Measurements from ENCODE around the gene PRDX5. TPM values are rescaled to one million over a fixed set of nuclear protein-coding genes. Genes with fewer than 3 reads are reported as not detected.

Gene PRDX5
- total RNA-seq (2013; cell fraction: nucleolus; rRNA removed) = 10.4 and 10.9 TPM in 2 replicates
- 238 and 248 TPM in 2 replicates for total RNA-seq (2014; rRNA removed)
- total RNA-seq (2014; rRNA removed; fragmentation: Illumina TruSeq; extraction: Trizol) = 198 and 206 TPM in 2 replicates
- 202 and 214 TPM in 2 replicates for total RNA-seq (2021)
- 146 TPM for polyA plus RNA-seq (2011; ENCODE audit: low read depth)
- 265 and 406 TPM in 2 replicates for polyA plus RNA-seq (2011; rRNA removed)
- 562 and 645 TPM in 2 replicates for polyA plus RNA-seq (2011; cell fraction: cytosol; rRNA removed)
- polyA plus RNA-seq (2011; cell fraction: nucleus; rRNA removed) = 193 and 238 TPM in 2 replicates
- polyA plus RNA-seq (2012) = 242 and 335 TPM in 2 replicates
- polyA plus RNA-seq (2014; fragmentation: Illumina TruSeq; extraction: Trizol) = 110 and 241 TPM in 2 replicates
- 100 to 1,000 TPM in 1 of 2 experiments, 10 to 100 TPM in 1; 95.7 to 203 TPM for polyA plus RNA-seq (2014; fragmentation: Nextera tagmentation; extraction: Ambion mirVana)
- 341 and 351 TPM in 2 replicates for polyA plus RNA-seq (2014; rRNA removed)
- polyA plus RNA-seq (2016; fragmentation: Nextera tagmentation; extraction: Ambion mirVana) = 100 to 1,000 TPM; 324 to 357 TPM
- polyA minus RNA-seq (2011; rRNA and poly(A)+ RNA removed) = 97.0 and 167 TPM in 2 replicates
- 55.5 and 58.4 TPM in 2 replicates for polyA minus RNA-seq (2011; cell fraction: cytosol; rRNA and poly(A)+ RNA removed)
- 13.3 and 26.9 TPM in 2 replicates for polyA minus RNA-seq (2011; cell fraction: nucleus; rRNA and poly(A)+ RNA removed)
- percentile 87 among the genes with signal in this experiment for Bru-seq, nascent RNA
- percentile 95 among the genes with signal in this experiment for BruChase-seq, experiment 1, labeled RNA remaining after a 6-hour chase
- percentile 90 among the genes with signal in this experiment for BruChase-seq, experiment 2, labeled RNA remaining after a 2-hour chase
- long read RNA-seq, experiment 1, transcript PRDX5-203 (5 exons, 596 nt) = minor isoform, 7 of 204 reads
- long read RNA-seq, experiment 1, transcript PRDX5-201 (6 exons, 893 nt) = major isoform, 180 of 204 reads
- long read RNA-seq, experiment 1, partial matches to known transcripts = 0 of 204 reads
- long read RNA-seq, experiment 1, other reads (novel, unspliced or antisense) = 13 of 204 reads
- long read RNA-seq, experiment 2, transcript PRDX5-202 (4 exons, 463 nt) = minor isoform, 9 of 364 reads
- long read RNA-seq, experiment 2, transcript PRDX5-201 (6 exons, 893 nt) = major isoform, 319 of 364 reads
- long read RNA-seq, experiment 2, transcript PRDX5-203 (5 exons, 596 nt) = minor isoform, 7 of 364 reads
- long read RNA-seq, experiment 2, partial matches to known transcripts = 2 of 364 reads
- long read RNA-seq, experiment 2, other reads (novel, unspliced or antisense) = 27 of 364 reads

DNA sequence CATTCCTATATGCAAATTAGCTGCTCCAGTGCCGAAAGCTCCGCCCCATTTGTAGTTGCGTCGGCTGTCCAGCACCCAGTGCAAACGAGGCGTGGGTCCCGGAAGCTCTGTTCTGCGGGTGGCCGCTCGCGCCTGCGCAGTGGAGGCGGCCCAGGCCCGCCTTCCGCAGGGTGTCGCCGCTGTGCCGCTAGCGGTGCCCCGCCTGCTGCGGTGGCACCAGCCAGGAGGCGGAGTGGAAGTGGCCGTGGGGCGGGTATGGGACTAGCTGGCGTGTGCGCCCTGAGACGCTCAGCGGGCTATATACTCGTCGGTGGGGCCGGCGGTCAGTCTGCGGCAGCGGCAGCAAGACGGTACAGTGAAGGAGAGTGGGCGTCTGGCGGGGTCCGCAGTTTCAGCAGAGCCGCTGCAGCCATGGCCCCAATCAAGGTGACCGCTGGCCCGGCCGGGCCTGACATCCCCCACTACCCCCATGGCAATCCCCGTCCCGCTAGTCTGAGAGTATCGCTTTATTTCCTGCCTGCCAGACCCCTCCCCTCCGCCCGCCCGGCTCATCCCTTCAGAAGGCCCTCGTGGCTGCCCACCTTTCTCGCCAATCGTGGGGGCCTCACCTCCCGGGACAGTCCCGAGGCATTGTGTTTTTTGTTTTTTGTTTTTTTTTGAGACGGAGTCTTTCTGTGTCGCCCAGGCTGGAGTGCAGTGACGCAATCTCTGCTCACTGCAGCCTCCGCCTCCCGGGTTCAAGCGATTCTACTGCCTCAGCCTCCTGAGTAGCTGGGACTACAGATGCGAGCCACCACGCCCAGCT is at the start of gene PRDX5:
Gene PRDX5 (plus strand): TSS at position 161 of the 805 bp plus-strand sequence. CDS start 95 bp downstream, at position 256.
- BruUV-seq (replicated peaks) = no TSS peak
- no peak for FAIRE-seq
- Histone ChIP-seq H3K9me3 (replicated peaks; ENCODE audit: control insufficient read depth, insufficient read depth, low read length) (no peaks in the 10 kb centered on the region), H3K4me2 (ENCODE audit: control insufficient read depth, insufficient read depth) (peak within 1 kb of the TSS; percentile 98), H3K4me1 (ENCODE audit: control insufficient read depth, insufficient read depth, low read length) (peaks cover 9% of the 10 kb centered on the region), H3K9ac (ENCODE audit: control insufficient read depth, insufficient read depth, low read length) (peak within 1 kb of the TSS; percentile 98), H3K36me3 (ENCODE audit: control insufficient read depth in 2 of 2, insufficient read depth in 2 of 2, low read length in 1 of 2) (peaks cover 0 to 10% of the 10 kb centered on the region in 2 experiments; a peak in 3 of 4 replicates), H2AFZ (ENCODE audit: control insufficient read depth, low read depth, low read length) (peak within 1 kb of the TSS; percentile 95), H3K27ac (ENCODE audit: control insufficient read depth, insufficient read depth) (peak within 1 kb of the TSS; percentile 99), H3K27me3 (replicated peaks in 1 of 2; ENCODE audit: control insufficient read depth in 2 of 2, insufficient read depth in 2 of 2, low read length in 1 of 2) (no peaks in the 10 kb centered on the region), H3K4me3 (peak within 1 kb of the TSS; percentile 80), H4K20me1 (ENCODE audit: control insufficient read depth, insufficient read depth) (no peaks in the 10 kb centered on the region), H3K79me2 (ENCODE audit: control insufficient read depth, insufficient read depth, low read length) (peaks cover 26% of the 10 kb centered on the region)
- ChIA-PET POLR2A (interaction anchor here (0.6 to 3.5 kb wide), 23 partner anchors 9 to 562 kb away, joined by 3 to 42 read pairs (median 7); partner anchors contain the start of genes BAD, CCDC88B, ESRRA and FERMT3), RAD21 (ENCODE audit: unreplicated experiment) (interaction anchor here (0.5 to 5.6 kb wide), 26 partner anchors 9 to 371 kb away, joined by 3 to 176 read pairs (median 6); partner anchors contain the start of genes BAD, CATSPERZ, CCDC88B and ESRRA), SMC1A (ENCODE audit: uncharacterized antibody, unreplicated experiment) (interaction anchor here (0.6 to 5.3 kb wide), 21 partner anchors 8 to 507 kb away, joined by 3 to 71 read pairs (median 5); partner anchors contain the start of genes BAD, CCDC88B, ESRRA and GPR137), CTCF (interaction anchor here (0.5 to 5.9 kb wide), 32 partner anchors 9 to 792 kb away, joined by 3 to 228 read pairs (median 4); partner anchors contain the start of genes BAD, CCDC88B, ESRRA and FERMT3)
- DNase-seq (ENCODE audit: low read depth, low spot score) = peak; percentile 92
- WGBS (ENCODE audit: insufficient coverage, insufficient replicate concordance, low lambda C conversion rate, missing lambda C conversion rate) = 0% methylated on average over 46 of the region's 61 CpGs
- in situ Hi-C loops (cut with MboI) = no loop called here
- ATAC-seq = peak; percentile 86
- intact Hi-C loops (cut with micrococcal nuclease; ENCODE audit: unreplicated experiment) = loop anchor here (1.0 to 5.0 kb wide), 6 partner anchors 12 to 131 kb away; partner anchors contain the start of genes CCDC88B and RPS6KA4
- TF ChIP-seq RAD21 (IDR thresholded peaks at IDR 0.05; ENCODE audit: insufficient read depth, low read depth, low read length) (peak; percentile 56; the same call in 1 of the 2 replicates), BACH1 (IDR thresholded peaks at IDR 0.05; ENCODE audit: borderline replicate concordance) (peak; percentile 91), NFYA (IDR thresholded peaks at IDR 0.05; ENCODE audit: borderline replicate concordance, low read depth, low read length) (no peak), NRF1 (conservative IDR thresholded peaks at IDR 0.05; ENCODE audit: low read depth, low read length) (peak; percentile 93), NR2C1 (IDR thresholded peaks at IDR 0.05) (no peak), NBN (IDR thresholded peaks at IDR 0.05) (peak; percentile 62), YBX1 (IDR thresholded peaks at IDR 0.05) (no peak), SPI1 (IDR thresholded peaks at IDR 0.05; ENCODE audit: borderline replicate concordance, insufficient read depth, low read depth, low read length) (peak; percentile 32; the same call in 1 of the 2 replicates), KDM1A (IDR thresholded peaks at IDR 0.05; ENCODE audit: borderline replicate concordance) (no peak), SMAD5 (IDR thresholded peaks at IDR 0.05; ENCODE audit: low read depth) (peak; percentile 48; the same call in 1 of the 2 replicates), SRF (IDR thresholded peaks at IDR 0.05; ENCODE audit: low read depth in 2 of 2, low read length in 2 of 2) (0 out of 4 replicates have a peak, but pooled peaks of 1 of the 2 experiments have one; percentile 43)
- TF ChIP-seq, protein P1, sequence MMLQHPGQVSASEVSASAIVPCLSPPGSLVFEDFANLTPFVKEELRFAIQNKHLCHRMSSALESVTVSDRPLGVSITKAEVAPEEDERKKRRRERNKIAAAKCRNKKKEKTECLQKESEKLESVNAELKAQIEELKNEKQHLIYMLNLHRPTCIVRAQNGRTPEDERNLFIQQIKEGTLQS (IDR thresholded peaks at IDR 0.05; ENCODE audit: borderline replicate concordance, extremely low read depth, low read depth, low read length) = no peak
- TF ChIP-seq, protein P2, sequence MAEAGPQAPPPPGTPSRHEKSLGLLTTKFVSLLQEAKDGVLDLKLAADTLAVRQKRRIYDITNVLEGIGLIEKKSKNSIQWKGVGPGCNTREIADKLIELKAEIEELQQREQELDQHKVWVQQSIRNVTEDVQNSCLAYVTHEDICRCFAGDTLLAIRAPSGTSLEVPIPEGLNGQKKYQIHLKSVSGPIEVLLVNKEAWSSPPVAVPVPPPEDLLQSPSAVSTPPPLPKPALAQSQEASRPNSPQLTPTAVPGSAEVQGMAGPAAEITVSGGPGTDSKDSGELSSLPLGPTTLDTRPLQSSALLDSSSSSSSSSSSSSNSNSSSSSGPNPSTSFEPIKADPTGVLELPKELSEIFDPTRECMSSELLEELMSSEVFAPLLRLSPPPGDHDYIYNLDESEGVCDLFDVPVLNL (IDR thresholded peaks at IDR 0.05; ENCODE audit: low read depth, low read length) = no peak

Data from GM12878 (cell line).